ENCODE data around the gene EPHX1. TPM values are rescaled to one million over a fixed set of nuclear protein-coding genes. Genes with fewer than 3 reads are reported as not detected.

The EPHX1 gene
- total RNA-seq, 2 experiments from 2014 or later, result 2.1 to 3.6 TPM

GRCh38 chr1:225881959-225882693, 72.2 kb downstream of the EPHX1 start, which contains the start of gene TMEM63A:
Gene TMEM63A, minus strand, starts transcription at chr1:225882380. Its CDS starts 4,800 bp downstream, at chr1:225877580.
- ChIA-PET CTCF (interaction anchor here (0.8 to 5.6 kb wide), 13 partner anchors 9 to 414 kb away, joined by 3 to 32 read pairs (median 5); partner anchors contain the start of gene SRP9), POLR2A (interaction anchor here (0.9 to 5.3 kb wide), 18 partner anchors 8 to 437 kb away, joined by 3 to 35 read pairs (median 4); partner anchors contain the start of genes EPHX1, PYCR2 and SRP9)
- no peaks in the 10 kb centered on the region for H3K27me3 Mint-ChIP-seq
- H3K36me3 Mint-ChIP-seq (ENCODE audit: low read depth), result peaks cover 9% of the 10 kb centered on the region
- DNase-seq (peak; percentile 94), ATAC-seq (peak; percentile 71)
- peaks cover 51% of the 10 kb centered on the region for H3K4me1 Mint-ChIP-seq (ENCODE audit: low read depth)
- peak within 1 kb of the TSS; percentile 76 for H3K4me3 Mint-ChIP-seq
- intact Hi-C loops (cut with micrococcal nuclease), result no loop called here
- H3K9me3 Mint-ChIP-seq, result no peaks in the 10 kb centered on the region
- TF ChIP-seq CTCF (IDR thresholded peaks at IDR 0.05), result no peak
- peak within 1 kb of the TSS; percentile 88 for H3K27ac Mint-ChIP-seq

- intact Hi-C loops (cut with micrococcal nuclease), result no loop called here
- Mint-ChIP-seq H3K4me3 (peak overlapping the region; percentile 76), H3K4me1 (ENCODE audit: low read depth) (peaks cover 42% of the 10 kb centered on the region), H3K9me3 (no peaks in the 10 kb centered on the region), H3K36me3 (ENCODE audit: low read depth) (peaks cover 2% of the 10 kb centered on the region), H3K27me3 (no peaks in the 10 kb centered on the region), H3K27ac (peak overlapping the region; percentile 84)
- ATAC-seq (peak; percentile 37), DNase-seq (peak; percentile 54)
- TF ChIP-seq CTCF (IDR thresholded peaks at IDR 0.05), result no peak
- ChIA-PET CTCF (interaction anchor here (0.7 to 5.6 kb wide), 13 partner anchors 10 to 415 kb away, joined by 3 to 32 read pairs (median 5); partner anchors contain the start of gene SRP9), POLR2A (interaction anchor here (0.6 to 5.3 kb wide), 19 partner anchors 9 to 438 kb away, joined by 3 to 35 read pairs (median 4); partner anchors contain the start of genes EPHX1, PYCR2 and SRP9)
Measured at GRCh38 chr1:225882694-225883615, 73.0 kb downstream of the EPHX1 start.

GRCh38 chr1:225883616-225884265, 73.8 kb downstream of the EPHX1 start:
- POLR2A ChIA-PET, result interaction anchor here (0.9 to 5.3 kb wide), 6 partner anchors 14 to 106 kb away, joined by 3 to 35 read pairs (median 19); partner anchors contain the start of genes PYCR2 and SRP9
- no peak for TF ChIP-seq CTCF (IDR thresholded peaks at IDR 0.05)
- CTCF ChIA-PET, result interaction anchor here (0.7 to 4.7 kb wide), 7 partner anchors 10 to 181 kb away, joined by 3 to 32 read pairs (median 5); no protein-coding TSS in a partner anchor
- peak overlapping the region; percentile 75 for H3K27ac Mint-ChIP-seq
- H3K27me3 Mint-ChIP-seq, result no peaks in the 10 kb centered on the region
- intact Hi-C loops (cut with micrococcal nuclease), result no loop called here
- DNase-seq (no peak), ATAC-seq (no peak)
- peak overlapping the region; percentile 76 for H3K4me3 Mint-ChIP-seq
- H3K4me1 Mint-ChIP-seq (ENCODE audit: low read depth), result peaks cover 36% of the 10 kb centered on the region
- H3K9me3 Mint-ChIP-seq, result no peaks in the 10 kb centered on the region
- peaks cover 2% of the 10 kb centered on the region for H3K36me3 Mint-ChIP-seq (ENCODE audit: low read depth)

GRCh38 chr1:225885336-225885735, 75.4 kb downstream of the EPHX1 start:
- no peak for DNase-seq
- POLR2A ChIA-PET, result interaction anchor here (1.5 kb wide), 1 partner anchor 108 kb away, joined by 4 read pairs; the partner anchor contains the start of gene SRP9
- intact Hi-C loops (cut with micrococcal nuclease), result no loop called here
- Mint-ChIP-seq H3K4me1 (ENCODE audit: low read depth) (peaks cover 20% of the 10 kb centered on the region), H3K36me3 (ENCODE audit: low read depth) (no peaks in the 10 kb centered on the region), H3K4me3 (no peak overlapping the region), H3K27ac (no peak overlapping the region), H3K27me3 (no peaks in the 10 kb centered on the region), H3K9me3 (no peaks in the 10 kb centered on the region)
- no peak for TF ChIP-seq CTCF (IDR thresholded peaks at IDR 0.05)
- no peak for ATAC-seq
- CTCF ChIA-PET, result interaction anchor here (0.8 to 1.2 kb wide), 2 partner anchors 48 to 76 kb away, joined by 3 read pairs; no protein-coding TSS in a partner anchor
